Glomerular endothelial cell (primary cell): Measurements from ENCODE around the gene LEAP2. TPM values are rescaled to one million over a fixed set of nuclear protein-coding genes. Genes with fewer than 3 reads are reported as not detected.
"Not testable (repeated sequence)": the region's sequence is repeated elsewhere in the genome, so short reads cannot be mapped to it uniquely, and the experiment has no call there.

Source experiments
- DNase-seq: peaks from one replicate; pipeline ENCODE4 v3.0.0-alpha.2; 2011; ENCODE audit warnings: low read depth, low spot score; ENCODE audit errors: extremely low read depth
- total RNA-seq: library from RNA; depleted of rRNA; stranded (reverse); fragments of >200 nt; gene quantifications from 2 replicates; pipeline ENCODE4 v1.2.3, GENCODE V29; 2015

LEAP2 gene
- total RNA-seq, 1 donor from 2014 or later, result 0.76 TPM

GRCh38 chr5:132840313-132840712 is 33.2 kb upstream of the LEAP2 start:
- no peak for DNase-seq

DNA sequence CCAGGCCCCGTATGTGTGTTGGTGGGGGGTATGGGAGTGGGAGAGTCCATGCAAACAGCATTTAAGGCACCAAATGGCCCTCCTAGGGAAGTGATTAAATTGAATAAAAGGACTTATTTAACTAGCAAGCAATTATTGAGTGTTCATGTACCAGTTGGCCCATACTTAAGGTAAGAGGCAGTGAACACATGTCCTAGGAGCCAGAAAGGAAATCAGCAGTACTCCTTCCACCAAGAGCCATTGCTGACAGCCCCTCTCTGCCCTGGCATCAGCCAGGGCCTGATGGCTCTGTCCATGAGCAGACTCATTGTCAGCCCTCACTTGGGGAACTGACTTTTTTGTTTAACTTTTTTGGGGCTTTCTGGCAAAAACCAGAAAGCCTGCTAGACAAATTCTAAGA is 32.6 kb upstream of the LEAP2 start:
- DNase-seq, result no peak

- no peak for DNase-seq
Observed at GRCh38 chr5:132841305-132841704, 32.2 kb upstream of the LEAP2 start.

GRCh38 chr5:132848270-132848669 is 25.2 kb upstream of the LEAP2 start:
- DNase-seq, result no peak

DNA sequence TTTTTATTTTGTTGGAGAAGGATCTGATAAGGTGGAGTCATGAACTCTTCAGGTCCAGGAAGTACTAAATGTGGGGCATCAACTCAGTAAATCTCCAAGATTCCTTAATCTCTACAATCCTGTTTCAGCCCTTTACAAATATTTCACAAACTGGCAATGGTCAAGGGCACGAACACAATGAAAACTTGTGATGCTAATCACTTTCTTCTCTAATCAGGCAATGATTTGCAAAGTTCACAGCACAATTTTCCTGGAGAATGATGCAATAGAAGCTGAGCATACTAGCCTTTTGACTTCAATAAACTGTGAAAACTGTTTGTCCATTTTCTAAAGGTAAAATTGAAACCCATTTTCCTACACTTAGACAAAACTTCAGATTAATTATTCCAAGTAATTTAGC is 24.1 kb upstream of the LEAP2 start:
- no peak for DNase-seq

DNA sequence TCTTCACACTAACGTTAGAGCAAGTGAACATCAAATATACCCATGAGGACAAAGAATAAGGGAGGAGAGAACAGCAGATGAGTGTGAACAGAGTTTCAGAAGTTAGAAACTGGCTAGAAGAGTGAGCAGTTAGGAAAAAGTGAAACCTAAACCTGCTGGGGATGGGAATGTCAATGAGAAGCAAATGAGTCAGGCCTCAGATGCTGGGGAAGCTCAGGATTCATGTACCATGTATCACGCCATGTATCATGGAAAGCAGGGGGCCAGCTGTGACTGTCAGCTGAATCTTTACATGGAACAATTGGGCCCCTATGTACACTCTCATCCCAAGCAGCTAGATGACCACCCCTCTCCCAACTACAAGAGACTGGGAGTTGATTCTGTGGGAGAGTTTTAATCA is 23.4 kb upstream of the LEAP2 start:
- DNase-seq, result no peak

GRCh38 chr5:132853323-132853722 is 20.1 kb upstream of the LEAP2 start:
- no peak for DNase-seq

GRCh38 chr5:132853790-132854189 is 19.7 kb upstream of the LEAP2 start:
- DNase-seq, result no peak

DNA sequence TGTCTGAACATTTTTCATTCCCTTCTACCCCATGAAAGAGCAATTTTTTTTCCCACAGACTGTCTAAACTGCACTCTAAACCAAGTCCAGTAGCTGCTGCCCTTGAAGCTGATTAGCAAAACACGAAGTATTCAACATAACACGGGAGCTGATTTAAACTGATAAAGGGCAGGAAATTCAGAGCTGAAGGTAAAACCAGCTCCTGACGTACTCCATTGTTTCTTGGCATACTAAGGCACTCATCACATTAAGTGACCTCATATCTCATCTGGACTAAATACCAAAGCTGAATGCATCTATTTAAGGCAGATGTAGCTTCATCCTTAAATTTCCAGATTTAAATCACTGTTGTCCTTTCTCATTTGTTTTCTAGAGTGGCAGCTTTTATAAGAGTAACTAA is 19.2 kb upstream of the LEAP2 start:
- no peak for DNase-seq

GRCh38 chr5:132854992-132855391 is 18.5 kb upstream of the LEAP2 start:
- not testable (repeated sequence) for DNase-seq

GRCh38 chr5:132856011-132856410 is 17.5 kb upstream of the LEAP2 start:
- DNase-seq, result no peak

- DNase-seq, result no peak
Observed at GRCh38 chr5:132859889-132860437, 13.5 kb upstream of the LEAP2 start.

GRCh38 chr5:132860742-132861141 is 12.7 kb upstream of the LEAP2 start:
- DNase-seq, result no peak

DNA sequence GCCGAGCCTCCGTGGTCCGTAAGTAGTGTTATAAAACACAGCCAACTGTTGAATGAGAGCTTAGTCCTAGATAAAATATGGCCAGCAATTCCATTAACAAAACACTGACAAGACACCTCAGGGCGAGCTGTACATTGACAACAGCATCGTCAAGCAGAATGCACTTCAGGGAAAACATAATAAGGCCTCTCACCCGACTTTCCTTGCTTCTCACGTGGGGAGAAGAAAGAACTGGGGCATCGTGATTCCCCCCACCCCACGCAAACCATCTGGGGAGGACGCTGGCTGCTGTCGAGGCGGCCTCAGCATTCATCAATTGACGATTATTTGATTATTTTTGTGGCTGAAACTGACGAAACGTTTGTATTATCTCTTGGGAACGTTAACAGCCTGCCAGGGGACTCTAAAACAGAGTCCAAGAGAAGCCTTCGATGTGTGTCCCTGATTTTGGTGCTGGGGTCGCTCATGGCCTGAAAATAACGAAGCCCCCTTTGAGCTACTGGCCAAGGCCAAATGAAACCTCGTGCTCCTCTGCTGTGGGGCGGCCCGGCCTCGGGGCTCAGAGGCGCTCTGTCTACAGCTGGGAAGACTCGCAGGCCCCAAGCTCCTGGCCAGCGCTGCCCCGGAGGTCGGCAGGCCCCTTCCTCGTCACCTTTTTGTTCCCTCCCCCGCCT is 7.7 kb upstream of the LEAP2 start:
- no peak for DNase-seq

DNA sequence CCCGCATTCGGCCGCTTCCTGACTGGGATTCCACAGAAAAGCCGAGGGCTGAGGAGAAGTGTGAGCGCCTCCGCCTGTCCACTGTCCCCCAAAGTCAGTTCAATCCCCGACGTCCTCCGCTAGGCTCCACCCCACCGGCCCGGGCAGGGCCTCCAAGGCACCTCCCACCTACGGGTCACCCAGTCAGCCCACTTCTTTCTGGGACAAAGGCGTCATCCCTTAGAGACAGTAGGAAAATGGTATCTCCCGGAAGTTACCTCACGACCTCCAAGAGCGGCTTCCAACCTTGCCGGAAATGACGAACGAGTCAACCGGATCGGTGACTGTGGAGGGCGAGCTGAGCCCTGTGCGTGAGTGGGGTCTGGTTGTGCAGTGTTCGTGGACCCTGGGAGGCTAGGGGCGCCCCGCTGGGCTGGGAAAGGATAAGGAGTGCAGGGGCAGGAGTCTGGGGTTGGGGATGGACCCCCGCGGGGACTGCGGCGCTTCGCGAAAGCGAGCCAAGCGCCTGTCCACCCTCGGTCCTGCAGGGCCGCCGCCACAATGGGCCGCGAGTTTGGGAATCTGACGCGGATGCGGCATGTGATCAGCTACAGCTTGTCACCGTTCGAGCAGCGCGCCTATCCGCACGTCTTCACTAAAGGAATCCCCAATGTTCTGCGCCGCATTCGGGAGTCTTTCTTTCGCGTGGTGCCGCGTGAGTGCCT is 7.0 kb upstream of the LEAP2 start, which contains the start of the genes GDF9 and UQCRQ:
Gene GDF9, minus strand, starts transcription at position 128 of the 704 bp plus-strand sequence. CDS start 1,936 bp downstream, outside the sequence.
Gene UQCRQ, plus strand, starts transcription at position 301 of the 704 bp plus-strand sequence. Its CDS starts 240 bp downstream, at position 541.
- DNase-seq, result peak; percentile 100

- DNase-seq, result no peak
Observed at GRCh38 chr5:132867046-132867451, 6.4 kb upstream of the LEAP2 start.

- no peak for DNase-seq
Observed at GRCh38 chr5:132868754-132869153, 4.7 kb upstream of the LEAP2 start.

DNA sequence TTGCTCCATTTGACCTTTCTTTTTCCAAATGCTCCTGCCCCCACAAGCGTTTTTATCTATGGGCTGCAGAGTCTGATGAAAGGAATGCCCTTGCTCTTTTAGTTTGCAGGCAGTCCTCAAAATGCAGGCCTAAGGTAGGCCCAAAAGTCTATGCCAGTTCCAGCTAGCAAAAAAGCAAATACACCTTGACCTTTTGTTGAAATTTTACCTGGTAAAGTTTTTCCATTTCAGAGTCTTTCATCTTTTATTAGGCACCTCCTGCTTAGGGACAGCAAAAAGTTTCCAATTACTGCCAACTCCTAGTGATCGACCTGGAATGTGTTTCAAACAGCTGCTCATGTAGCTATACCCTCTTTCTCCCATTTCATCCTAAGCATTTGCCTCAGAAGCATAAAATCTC is 2.7 kb upstream of the LEAP2 start:
- no peak for DNase-seq

GRCh38 chr5:132871459-132872284 is 1.8 kb upstream of the LEAP2 start:
- DNase-seq, result no peak

DNA sequence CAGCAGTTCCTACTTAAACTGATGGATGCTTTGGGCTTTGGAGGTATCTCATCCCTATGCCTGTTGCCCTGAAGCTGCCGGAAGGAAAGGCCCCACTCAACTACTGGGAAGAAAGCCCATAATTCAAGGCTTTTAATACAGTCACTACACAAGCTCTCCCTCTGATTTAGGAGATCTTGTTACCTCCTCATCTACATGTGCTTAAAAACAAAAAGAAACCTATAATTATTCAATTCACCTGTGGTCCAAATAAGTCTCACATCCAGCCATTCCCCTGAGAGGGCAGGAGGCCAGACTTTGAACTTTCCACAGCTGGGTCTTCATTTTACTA is 715 bp upstream of the LEAP2 start:
- no peak for DNase-seq

GRCh38 chr5:132873930-132874271 is 433 bp downstream of the LEAP2 start:
- no peak for DNase-seq
